WTC11 (cell line): ENCODE data around the gene NMRAL1. TPM values are rescaled to one million over a fixed set of nuclear protein-coding genes. Genes with fewer than 3 reads are reported as not detected.
A peak's percentile ranks its signal among the peaks of the same experiment; 100 is the strongest.

Source experiments
- ATAC-seq: fragments of 200-7000 bp; cut with Tn5 transposase; 2 replicates; pipeline ENCODE4 v1.10.0; 2021; ENCODE audit warnings: mild to moderate bottlenecking, moderate library complexity
- CTCF ChIA-PET: fragments of 300-600 bp; sonication (Branson Sonifier 250); formaldehyde crosslinking; loops from one replicate; lab custom pipeline; 2021; ENCODE audit warnings: antibody characterized with exemption; lab: Charles Lee
- POLR2A ChIA-PET: fragments of 350-600 bp; sonication (Branson Sonifier 250); formaldehyde crosslinking; loops from one replicate; lab custom pipeline; 2021; ENCODE audit warnings: antibody characterized with exemption; lab: Charles Lee
- DNase-seq: peaks from one replicate; pipeline ENCODE4 v3.0.0; 2021; ENCODE audit warnings: low spot score
- H3K27ac Mint-ChIP-seq: 2 replicates; pipeline ENCODE4 v1.8.0; 2021; ENCODE audit warnings: mixed read lengths
- H3K27me3 Mint-ChIP-seq: 2 replicates; pipeline ENCODE4 v1.8.0; 2021; ENCODE audit warnings: low read depth, mild to moderate bottlenecking, moderate library complexity, mixed read lengths
- H3K36me3 Mint-ChIP-seq: 2 replicates; pipeline ENCODE4 v1.8.0; 2021; ENCODE audit warnings: mixed read lengths
- H3K4me1 Mint-ChIP-seq: 2 replicates; pipeline ENCODE4 v1.8.0; 2022; ENCODE audit warnings: mixed read lengths
- H3K4me3 Mint-ChIP-seq: 2 replicates; pipeline ENCODE4 v1.8.0; 2021; ENCODE audit warnings: mild to moderate bottlenecking, moderate library complexity, mixed read lengths
- H3K9me3 Mint-ChIP-seq: 2 replicates; pipeline ENCODE4 v1.8.0; 2021; ENCODE audit warnings: mixed read lengths
- ATF1 ChIP-seq: sonication (generic); formaldehyde crosslinking; IDR thresholded peaks from 2 replicates; pipeline ENCODE4 v1.8.1; 2023; ENCODE audit warnings: mild to moderate bottlenecking, moderate library complexity, missing genetic modification reagents
- ATF3 ChIP-seq: sonication (generic); formaldehyde crosslinking; conservative IDR thresholded peaks from 2 replicates; pipeline ENCODE4 v1.8.1; 2022; ENCODE audit warnings: mild to moderate bottlenecking, missing genetic modification reagents
- CBFB ChIP-seq: sonication (generic); formaldehyde crosslinking; IDR thresholded peaks from 2 replicates; pipeline ENCODE4 v1.8.1; 2022; ENCODE audit warnings: mild to moderate bottlenecking, low read depth, missing genetic modification reagents
- CREB1 ChIP-seq: sonication (generic); formaldehyde crosslinking; IDR thresholded peaks from 2 replicates; pipeline ENCODE4 v1.8.0; 2023; ENCODE audit warnings: mild to moderate bottlenecking, missing genetic modification reagents
- ELF4 ChIP-seq: sonication (generic); formaldehyde crosslinking; IDR thresholded peaks from 2 replicates; pipeline ENCODE4 v1.8.1; 2022; ENCODE audit warnings: low read depth, mild to moderate bottlenecking, moderate library complexity, missing genetic modification reagents
- EMX1 ChIP-seq: fragments of 250-450 bp; sonication (Bioruptor Pico); IDR thresholded peaks from 2 replicates; pipeline ENCODE4 v1.8.0; 2021; ENCODE audit warnings: mild to moderate bottlenecking
- GABPB1 ChIP-seq: sonication (generic); formaldehyde crosslinking; IDR thresholded peaks from 2 replicates; pipeline ENCODE4 v1.8.1; 2023; ENCODE audit warnings: mild to moderate bottlenecking, missing genetic modification reagents
- GTF2I ChIP-seq: fragments of 250-450 bp; sonication (Bioruptor Pico); conservative IDR thresholded peaks from 2 replicates; pipeline ENCODE4 v1.4.0; 2021; ENCODE audit warnings: mild to moderate bottlenecking
- HMGA2 ChIP-seq: fragments of 250-450 bp; sonication (Bioruptor Pico); IDR thresholded peaks from 2 replicates; pipeline ENCODE4 v1.4.0; 2021; ENCODE audit warnings: mild to moderate bottlenecking, moderate library complexity
- MAX ChIP-seq: sonication (generic); formaldehyde crosslinking; IDR thresholded peaks from 2 replicates; pipeline ENCODE4 v1.8.0; 2022; ENCODE audit warnings: mild to moderate bottlenecking, missing genetic modification reagents
- MYBL2 ChIP-seq: sonication (generic); formaldehyde crosslinking; IDR thresholded peaks from 2 replicates; pipeline ENCODE4 v1.8.1; 2023; ENCODE audit warnings: mild to moderate bottlenecking, moderate library complexity, missing genetic modification reagents
- NFE2L1 ChIP-seq: sonication (generic); formaldehyde crosslinking; IDR thresholded peaks from 2 replicates; pipeline ENCODE4 v1.8.1; 2023; ENCODE audit warnings: missing genetic modification reagents
- NR1H2 ChIP-seq: sonication (generic); formaldehyde crosslinking; IDR thresholded peaks from 2 replicates; pipeline ENCODE4 v1.9.0; 2021; ENCODE audit warnings: mild to moderate bottlenecking, moderate library complexity, missing genetic modification reagents
- RELA ChIP-seq: sonication (generic); formaldehyde crosslinking; IDR thresholded peaks from 2 replicates; pipeline ENCODE4 v1.8.1; 2022; ENCODE audit warnings: missing genetic modification reagents, mild to moderate bottlenecking, borderline replicate concordance
- SOX15 ChIP-seq: fragments of 250-450 bp; sonication (Bioruptor Pico); IDR thresholded peaks from 2 replicates; pipeline ENCODE4 v1.9.0; 2021; ENCODE audit warnings: mild to moderate bottlenecking
- SP1 ChIP-seq: sonication (generic); formaldehyde crosslinking; conservative IDR thresholded peaks from 2 replicates; pipeline ENCODE4 v1.8.1; 2022; ENCODE audit warnings: missing genetic modification reagents
- TEAD4 ChIP-seq: sonication (generic); formaldehyde crosslinking; IDR thresholded peaks from 2 replicates; pipeline ENCODE4 v1.8.0; 2022; ENCODE audit warnings: mild to moderate bottlenecking, missing genetic modification reagents
- USF1 ChIP-seq: sonication (generic); formaldehyde crosslinking; IDR thresholded peaks from 2 replicates; pipeline ENCODE4 v1.8.0; 2022; ENCODE audit warnings: mild to moderate bottlenecking, missing genetic modification reagents
- ZNF425 ChIP-seq: fragments of 250-450 bp; sonication (Bioruptor Pico); conservative IDR thresholded peaks from 2 replicates; pipeline ENCODE4 v1.9.0; 2021; ENCODE audit warnings: mild to moderate bottlenecking
- ZNF512 ChIP-seq: sonication (generic); formaldehyde crosslinking; IDR thresholded peaks from 2 replicates; pipeline ENCODE4 v1.8.1; 2022; ENCODE audit warnings: missing genetic modification reagents, borderline replicate concordance
- ZNF671 ChIP-seq: fragments of 250-450 bp; sonication (Bioruptor Pico); IDR thresholded peaks from 2 replicates; pipeline ENCODE4 v1.8.0; 2021; ENCODE audit warnings: mild to moderate bottlenecking
- total RNA-seq: library from RNA; stranded (reverse); gene quantifications from 3 replicates; pipeline ENCODE4 v1.2.3, GENCODE V29; 2021
- TF ChIP-seq, protein P1 (sequence below): sonication (generic); formaldehyde crosslinking; IDR thresholded peaks from 2 replicates; pipeline ENCODE4 v1.8.1; 2023; ENCODE audit warnings: mild to moderate bottlenecking, missing genetic modification reagents
- TF ChIP-seq, protein P2 (sequence below): fragments of 250-450 bp; sonication (Bioruptor Pico); IDR thresholded peaks from 2 replicates; pipeline ENCODE4 v1.9.0; 2021; ENCODE audit warnings: mild to moderate bottlenecking, borderline replicate concordance

NMRAL1 gene
- total RNA-seq, 1 experiment from 2014 or later = 68.1 TPM

DNA sequence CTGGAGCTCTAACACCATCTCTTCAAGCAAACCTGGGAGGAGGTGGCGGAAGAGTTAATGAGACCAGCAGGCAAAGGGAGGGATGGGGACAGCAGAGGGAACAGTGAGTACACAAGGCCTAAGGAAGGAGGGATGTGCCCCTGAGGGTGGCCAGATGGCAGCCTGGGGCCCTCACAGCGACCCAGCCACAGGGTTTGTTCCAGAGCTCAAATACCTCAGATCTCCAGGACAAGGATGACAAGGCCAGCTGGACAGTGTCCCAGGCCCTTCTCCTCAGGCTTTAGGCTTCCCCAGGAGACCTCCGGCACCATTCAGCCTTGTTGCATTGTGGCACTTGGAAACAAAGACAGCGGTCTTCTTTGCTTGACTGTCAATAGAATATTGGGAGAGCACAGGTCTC, 49.3 kb upstream of the NMRAL1 start:
- H3K4me3 Mint-ChIP-seq = no peak overlapping the region
- TF ChIP-seq MAX (CRISPR knock-in tag) (no peak), NR1H2 (CRISPR knock-in tag) (no peak), SP1 (CRISPR knock-in tag) (no peak), GTF2I (no peak), CREB1 (CRISPR knock-in tag) (no peak), SOX15 (no peak), TEAD4 (CRISPR knock-in tag) (no peak), ATF3 (CRISPR knock-in tag) (no peak), ATF1 (no peak), CBFB (CRISPR knock-in tag) (no peak), HMGA2 (no peak), EMX1 (CRISPR knock-in tag) (no peak), GABPB1 (CRISPR knock-in tag) (no peak), USF1 (CRISPR knock-in tag) (no peak), MYBL2 (no peak), ZNF671 (CRISPR knock-in tag) (no peak), ZNF425 (CRISPR knock-in tag) (no peak)
- TF ChIP-seq, protein P1, sequence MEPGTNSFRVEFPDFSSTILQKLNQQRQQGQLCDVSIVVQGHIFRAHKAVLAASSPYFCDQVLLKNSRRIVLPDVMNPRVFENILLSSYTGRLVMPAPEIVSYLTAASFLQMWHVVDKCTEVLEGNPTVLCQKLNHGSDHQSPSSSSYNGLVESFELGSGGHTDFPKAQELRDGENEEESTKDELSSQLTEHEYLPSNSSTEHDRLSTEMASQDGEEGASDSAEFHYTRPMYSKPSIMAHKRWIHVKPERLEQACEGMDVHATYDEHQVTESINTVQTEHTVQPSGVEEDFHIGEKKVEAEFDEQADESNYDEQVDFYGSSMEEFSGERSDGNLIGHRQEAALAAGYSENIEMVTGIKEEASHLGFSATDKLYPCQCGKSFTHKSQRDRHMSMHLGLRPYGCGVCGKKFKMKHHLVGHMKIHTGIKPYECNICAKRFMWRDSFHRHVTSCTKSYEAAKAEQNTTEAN (CRISPR knock-in tag) = no peak
- no peaks in the 10 kb centered on the region for H3K27me3 Mint-ChIP-seq
- DNase-seq (no peak), ATAC-seq (no peak)
- ChIA-PET CTCF (interaction anchor here (0.7 to 2.4 kb wide), 4 partner anchors 9 to 270 kb away, joined by 3 to 12 read pairs (median 4); no protein-coding TSS in a partner anchor), POLR2A (interaction anchor here (1.3 kb wide), 1 partner anchor 15 kb away, joined by 5 read pairs; the partner anchor contains the start of gene CDIP1)
- 0 out of 2 replicates have a peak, but pooled peaks cover 2% of the 10 kb centered on the region for H3K36me3 Mint-ChIP-seq
- no peaks in the 10 kb centered on the region for H3K9me3 Mint-ChIP-seq
- H3K27ac Mint-ChIP-seq = no peak overlapping the region
- peaks cover 52% of the 10 kb centered on the region for H3K4me1 Mint-ChIP-seq

GRCh38 chr16:4522051-4522581, 47.7 kb upstream of the NMRAL1 start:
- ATAC-seq (peak; percentile 45), DNase-seq (peak; percentile 46)
- no peak overlapping the region for H3K4me3 Mint-ChIP-seq
- POLR2A ChIA-PET = interaction anchor here (0.6 to 1.2 kb wide), 3 partner anchors 13 to 569 kb away, joined by 3 read pairs; no protein-coding TSS in a partner anchor
- CTCF ChIA-PET = interaction anchor here (1.0 to 2.4 kb wide), 6 partner anchors 15 to 128 kb away, joined by 3 to 16 read pairs (median 8); partner anchors contain the start of gene CDIP1
- peak overlapping the region; percentile 80 for H3K27ac Mint-ChIP-seq
- H3K36me3 Mint-ChIP-seq = no peaks in the 10 kb centered on the region
- H3K27me3 Mint-ChIP-seq = no peaks in the 10 kb centered on the region
- H3K9me3 Mint-ChIP-seq = no peaks in the 10 kb centered on the region
- peaks cover 54% of the 10 kb centered on the region for H3K4me1 Mint-ChIP-seq
- TF ChIP-seq NFE2L1 (CRISPR knock-in tag) = no peak
- no peak for TF ChIP-seq USF1 (CRISPR knock-in tag)
- TF ChIP-seq RELA = no peak
- no peak for TF ChIP-seq SOX15
- TF ChIP-seq, protein P2, sequence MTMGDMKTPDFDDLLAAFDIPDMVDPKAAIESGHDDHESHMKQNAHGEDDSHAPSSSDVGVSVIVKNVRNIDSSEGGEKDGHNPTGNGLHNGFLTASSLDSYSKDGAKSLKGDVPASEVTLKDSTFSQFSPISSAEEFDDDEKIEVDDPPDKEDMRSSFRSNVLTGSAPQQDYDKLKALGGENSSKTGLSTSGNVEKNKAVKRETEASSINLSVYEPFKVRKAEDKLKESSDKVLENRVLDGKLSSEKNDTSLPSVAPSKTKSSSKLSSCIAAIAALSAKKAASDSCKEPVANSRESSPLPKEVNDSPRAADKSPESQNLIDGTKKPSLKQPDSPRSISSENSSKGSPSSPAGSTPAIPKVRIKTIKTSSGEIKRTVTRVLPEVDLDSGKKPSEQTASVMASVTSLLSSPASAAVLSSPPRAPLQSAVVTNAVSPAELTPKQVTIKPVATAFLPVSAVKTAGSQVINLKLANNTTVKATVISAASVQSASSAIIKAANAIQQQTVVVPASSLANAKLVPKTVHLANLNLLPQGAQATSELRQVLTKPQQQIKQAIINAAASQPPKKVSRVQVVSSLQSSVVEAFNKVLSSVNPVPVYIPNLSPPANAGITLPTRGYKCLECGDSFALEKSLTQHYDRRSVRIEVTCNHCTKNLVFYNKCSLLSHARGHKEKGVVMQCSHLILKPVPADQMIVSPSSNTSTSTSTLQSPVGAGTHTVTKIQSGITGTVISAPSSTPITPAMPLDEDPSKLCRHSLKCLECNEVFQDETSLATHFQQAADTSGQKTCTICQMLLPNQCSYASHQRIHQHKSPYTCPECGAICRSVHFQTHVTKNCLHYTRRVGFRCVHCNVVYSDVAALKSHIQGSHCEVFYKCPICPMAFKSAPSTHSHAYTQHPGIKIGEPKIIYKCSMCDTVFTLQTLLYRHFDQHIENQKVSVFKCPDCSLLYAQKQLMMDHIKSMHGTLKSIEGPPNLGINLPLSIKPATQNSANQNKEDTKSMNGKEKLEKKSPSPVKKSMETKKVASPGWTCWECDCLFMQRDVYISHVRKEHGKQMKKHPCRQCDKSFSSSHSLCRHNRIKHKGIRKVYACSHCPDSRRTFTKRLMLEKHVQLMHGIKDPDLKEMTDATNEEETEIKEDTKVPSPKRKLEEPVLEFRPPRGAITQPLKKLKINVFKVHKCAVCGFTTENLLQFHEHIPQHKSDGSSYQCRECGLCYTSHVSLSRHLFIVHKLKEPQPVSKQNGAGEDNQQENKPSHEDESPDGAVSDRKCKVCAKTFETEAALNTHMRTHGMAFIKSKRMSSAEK = no peak
- no peak for TF ChIP-seq GTF2I
- TF ChIP-seq ZNF671 (CRISPR knock-in tag) = no peak
- no peak for TF ChIP-seq ELF4
- TF ChIP-seq ZNF512 (CRISPR knock-in tag) = no peak
